GM12873 (cell line): ENCODE measurements around the gene IRGQ.

ENCODE experiments used
- CTCF ChIP-seq: IDR thresholded peaks from 2 replicates; pipeline ENCODE4 v1.5.1; 2012; ENCODE audit warnings: low read depth, mild to moderate bottlenecking, moderate library complexity, low read length, control low read depth; ENCODE audit not compliant: insufficient read depth; ENCODE audit errors: missing control alignments

Gene IRGQ

GRCh38 chr19:43606569-43607229 lies 10.8 kb upstream of the IRGQ start:
- no peak for TF ChIP-seq CTCF

GRCh38 chr19:43605875-43606568 lies 10.1 kb upstream of the IRGQ start:
- no peak for TF ChIP-seq CTCF

GRCh38 chr19:43599635-43600295 lies 3.8 kb upstream of the IRGQ start:
- no peak for TF ChIP-seq CTCF

- TF ChIP-seq CTCF: no peak
These were observed 2.7 kb upstream of the IRGQ start for GRCh38 chr19:43598445-43599240.

- no peak for TF ChIP-seq CTCF
These were observed 1.9 kb upstream of the IRGQ start for GRCh38 chr19:43597876-43598275.

GRCh38 chr19:43596842-43597461 lies 1.0 kb upstream of the IRGQ start:
- no peak for TF ChIP-seq CTCF
